GM13977 (cell line): ENCODE data around the gene KCNJ2.

Experiments
- DNase-seq: peaks from one replicate; pipeline ENCODE4 v3.0.0; 2012; ENCODE audit warnings: low spot score
- CTCF ChIP-seq: IDR thresholded peaks from 2 replicates; pipeline ENCODE4 v1.5.1; 2012; ENCODE audit warnings: mild to moderate bottlenecking, control low read depth; ENCODE audit not compliant: insufficient read depth; ENCODE audit errors: extremely low read depth, missing control alignments
- in situ Hi-C: fragments of 300-500 bp; cut with MboI; formaldehyde crosslinking; loops from one replicate; pipeline ENCODE4 v1.12.0; 2022; ENCODE audit warnings: low sequenced_read_pairs, low pct_unique_long_range_greater_than_20kb, mixed read lengths, inconsistent platforms; ENCODE audit not compliant: unreplicated experiment

KCNJ2 gene

GRCh38 chr17:70204431-70204830 lies 35.1 kb downstream of the KCNJ2 start:
- in situ Hi-C loops, result no loop called here
- no peak for TF ChIP-seq CTCF
- no peak for DNase-seq

- TF ChIP-seq CTCF, result no peak
- in situ Hi-C loops, result no loop called here
- no peak for DNase-seq
Observed at GRCh38 chr17:70205401-70205800, 36.1 kb downstream of the KCNJ2 start.

GRCh38 chr17:70206361-70207010 lies 37.2 kb downstream of the KCNJ2 start:
- in situ Hi-C loops, result no loop called here
- no peak for DNase-seq
- TF ChIP-seq CTCF, result no peak

GRCh38 chr17:70207184-70207583 lies 37.9 kb downstream of the KCNJ2 start:
- DNase-seq, result no peak
- TF ChIP-seq CTCF, result no peak
- in situ Hi-C loops, result no loop called here

GRCh38 chr17:70208080-70208794 lies 38.9 kb downstream of the KCNJ2 start:
- no peak for TF ChIP-seq CTCF
- no peak for DNase-seq
- in situ Hi-C loops, result no loop called here

- in situ Hi-C loops, result no loop called here
- no peak for TF ChIP-seq CTCF
- peak; percentile 15 for DNase-seq
Observed at GRCh38 chr17:70208825-70209555, 39.7 kb downstream of the KCNJ2 start.
